GM19238 (cell line): Measurements from ENCODE around the gene LMAN1L.

ENCODE experiments used
- DNase-seq: peaks from one replicate; pipeline ENCODE4 v3.0.0; 2011; ENCODE audit warnings: low spot score; ENCODE audit not compliant: insufficient read length

The LMAN1L gene

GRCh38 chr15:74815121-74815934 lies 2.7 kb downstream of the LMAN1L start:
- no peak for DNase-seq

GRCh38 chr15:74815961-74816360 lies 3.3 kb downstream of the LMAN1L start:
- DNase-seq = no peak

GRCh38 chr15:74816624-74817369 lies 4.2 kb downstream of the LMAN1L start:
- no peak for DNase-seq

GRCh38 chr15:74817370-74817737 lies 4.7 kb downstream of the LMAN1L start:
- no peak for DNase-seq

GRCh38 chr15:74820056-74820455 lies 7.4 kb downstream of the LMAN1L start:
- no peak for DNase-seq

GRCh38 chr15:74821091-74821789 lies 8.6 kb downstream of the LMAN1L start:
- peak; percentile 88 for DNase-seq

- no peak for DNase-seq
These were observed 9.1 kb downstream of the LMAN1L start for GRCh38 chr15:74821790-74822158.

GRCh38 chr15:74822233-74822632 lies 9.6 kb downstream of the LMAN1L start:
- no peak for DNase-seq

- DNase-seq = no peak
These were observed 10.7 kb downstream of the LMAN1L start for GRCh38 chr15:74823324-74823723.

GRCh38 chr15:74824976-74825375 lies 12.3 kb downstream of the LMAN1L start:
- DNase-seq = no peak

- DNase-seq = no peak
These were observed 13.2 kb downstream of the LMAN1L start for GRCh38 chr15:74825866-74826265.

- no peak for DNase-seq
These were observed 13.8 kb downstream of the LMAN1L start, which contains the start of gene CPLX3 for GRCh38 chr15:74826364-74826819. Gene CPLX3 (plus strand): TSS chr15:74826627. CDS start chr15:74826704, 77 bp downstream.

- DNase-seq = no peak
These were observed 14.3 kb downstream of the LMAN1L start for GRCh38 chr15:74826921-74827320.

- no peak for DNase-seq
These were observed 15.0 kb downstream of the LMAN1L start for GRCh38 chr15:74827614-74828013.

- DNase-seq = no peak
These were observed 16.2 kb downstream of the LMAN1L start for GRCh38 chr15:74828835-74829234.

GRCh38 chr15:74829486-74829885 lies 16.9 kb downstream of the LMAN1L start:
- DNase-seq = no peak

- no peak for DNase-seq
These were observed 17.4 kb downstream of the LMAN1L start for GRCh38 chr15:74829991-74830390.

- DNase-seq = no peak
These were observed 18.2 kb downstream of the LMAN1L start for GRCh38 chr15:74830868-74831267.

GRCh38 chr15:74831813-74832495 lies 19.3 kb downstream of the LMAN1L start:
- DNase-seq = no peak

GRCh38 chr15:74832826-74833225 lies 20.2 kb downstream of the LMAN1L start:
- no peak for DNase-seq

- DNase-seq = no peak
These were observed 20.9 kb downstream of the LMAN1L start for GRCh38 chr15:74833376-74834107.
